GM12878 (cell line): ENCODE measurements around the gene SPDYA. TPM values are rescaled to one million over a fixed set of nuclear protein-coding genes. Genes with fewer than 3 reads are reported as not detected.

Source experiments
- ATAC-seq: fragments of 200-7000 bp; cut with Tn5 transposase; 3 replicates; pipeline ENCODE4 v1.9.1; 2020; ENCODE audit warnings: mild to moderate bottlenecking, moderate library complexity
- BruUV-seq: library from RNA; stranded (reverse); fragments of 400-500 nt; replicated peaks from 2 replicates; lab custom pipeline; 2021; lab: Mats Ljungman, UMichigan
- CTCF ChIA-PET: fragments of 300-600 bp; sonication (Branson Sonifier 250); formaldehyde crosslinking; extraction: SDS; loops from one replicate; lab custom pipeline; 2021; ENCODE audit warnings: inconsistent platforms; lab: Yijun Ruan, JAX
- POLR2A ChIA-PET: fragments of 350-600 bp; formaldehyde crosslinking; extraction: SDS; loops from one replicate; lab custom pipeline; 2021; ENCODE audit warnings: inconsistent platforms; lab: Charles Lee
- RAD21 ChIA-PET: fragments of 300-600 bp; sonication (Branson Sonifier 250); formaldehyde crosslinking; loops from one replicate; lab custom pipeline; 2023; ENCODE audit warnings: antibody characterized with exemption; ENCODE audit not compliant: unreplicated experiment; lab: Charles Lee
- SMC1A ChIA-PET: fragments of 300-600 bp; sonication (Branson Sonifier 250); formaldehyde crosslinking; loops from one replicate; lab custom pipeline; 2023; ENCODE audit not compliant: unreplicated experiment, uncharacterized antibody; lab: Charles Lee
- DNase-seq: peaks from one replicate; pipeline ENCODE4 v3.0.0-alpha.2; 2011; ENCODE audit warnings: low read depth, low spot score
- FAIRE-seq: peaks from 3 replicates; lab custom pipeline; 2011; peaks lifted over from hg19 to GRCh38; lab: Jason Lieb, UNC
- H2AFZ ChIP-seq: 2 replicates; pipeline ENCODE4 v1.6.0; 2011; ENCODE audit warnings: low read depth, low read length, control low read depth; ENCODE audit not compliant: control insufficient read depth
- H3K27ac ChIP-seq: 2 replicates; pipeline ENCODE4 v1.5.1; 2011; ENCODE audit warnings: control low read depth; ENCODE audit not compliant: control insufficient read depth, insufficient read depth
- H3K27me3 ChIP-seq, 2 experiments: replicated peaks in 1 of 2; 2 replicates each; pipeline versions ENCODE4 v1.6.0 to v1.6.1; 2011; ENCODE audit warnings: low read length in 1 of 2; ENCODE audit not compliant: control insufficient read depth in 2 of 2, insufficient read depth in 2 of 2
- H3K36me3 ChIP-seq, 2 experiments: 2 replicates each; pipeline ENCODE4 v1.5.1; 2011; ENCODE audit warnings: low read length in 1 of 2; ENCODE audit not compliant: control insufficient read depth in 2 of 2, insufficient read depth in 2 of 2
- H3K4me1 ChIP-seq: 2 replicates; pipeline ENCODE4 v1.6.1; 2011; ENCODE audit warnings: mild to moderate bottlenecking, low read length, moderate library complexity, mixed read lengths; ENCODE audit not compliant: control insufficient read depth, insufficient read depth
- H3K4me2 ChIP-seq: 2 replicates; pipeline ENCODE4 v1.6.0; 2011; ENCODE audit warnings: control low read depth; ENCODE audit not compliant: control insufficient read depth, insufficient read depth
- H3K4me3 ChIP-seq: fragments of 200-600 bp; sonication (generic); 2 replicates; pipeline ENCODE4 v1.5.1; 2016
- H3K79me2 ChIP-seq: 2 replicates; pipeline ENCODE4 v1.6.0; 2011; ENCODE audit warnings: low read length; ENCODE audit not compliant: control insufficient read depth, insufficient read depth
- H3K9ac ChIP-seq: 2 replicates; pipeline ENCODE4 v1.8.0; 2011; ENCODE audit warnings: low read length, control low read depth, mixed read lengths; ENCODE audit not compliant: control insufficient read depth, insufficient read depth
- H3K9me3 ChIP-seq: replicated peaks from 3 replicates; pipeline ENCODE4 v1.5.1; 2011; ENCODE audit warnings: mild to moderate bottlenecking, low read length; ENCODE audit not compliant: control insufficient read depth, insufficient read depth
- H4K20me1 ChIP-seq: 2 replicates; pipeline ENCODE4 v1.6.0; 2011; ENCODE audit not compliant: control insufficient read depth, insufficient read depth
- CUX1 ChIP-seq: IDR thresholded peaks from 2 replicates; pipeline ENCODE4 v1.6.1; 2012; ENCODE audit warnings: improper control_type of control experiment, low read depth, low read length; ENCODE audit not compliant: insufficient replicate concordance
- HDGF ChIP-seq: fragments of 450-650 bp; IDR thresholded peaks from 2 replicates; pipeline ENCODE4 v1.6.1; 2016; ENCODE audit warnings: antibody characterized with exemption
- JUNB ChIP-seq: IDR thresholded peaks from 2 replicates; pipeline ENCODE4 v1.6.1; 2016; ENCODE audit warnings: antibody characterized with exemption, mild to moderate bottlenecking
- MTA2 ChIP-seq: fragments of 450-650 bp; IDR thresholded peaks from 2 replicates; pipeline ENCODE4 v1.6.1; 2016; ENCODE audit warnings: low read depth, mild to moderate bottlenecking, moderate library complexity
- MXI1 ChIP-seq: fragments of 150-350 bp; IDR thresholded peaks from 2 replicates; pipeline ENCODE4 v1.6.1; 2011; ENCODE audit warnings: low read depth, mild to moderate bottlenecking, inconsistent platforms, low read length, improper control_type of control experiment
- NFXL1 ChIP-seq: fragments of 450-650 bp; IDR thresholded peaks from 2 replicates; pipeline ENCODE4 v1.6.1; 2017; ENCODE audit warnings: antibody characterized with exemption, mild to moderate bottlenecking, borderline replicate concordance
- PAX8 ChIP-seq: fragments of 450-650 bp; IDR thresholded peaks from 2 replicates; pipeline ENCODE4 v1.6.1; 2017; ENCODE audit warnings: mild to moderate bottlenecking, moderate library complexity
- POLR2AphosphoS2 ChIP-seq: IDR thresholded peaks from 2 replicates; pipeline ENCODE4 v1.6.1; 2011; ENCODE audit warnings: low read depth, mild to moderate bottlenecking, low read length, improper control_type of control experiment, moderate library complexity
- SREBF1 ChIP-seq: IDR thresholded peaks from 2 replicates; pipeline ENCODE4 v1.6.1; 2012; ENCODE audit warnings: mild to moderate bottlenecking, low read length
- TBL1XR1 ChIP-seq: IDR thresholded peaks from 2 replicates; pipeline ENCODE4 v1.6.1; 2012; ENCODE audit warnings: low read depth, low read length, improper control_type of control experiment
- ZNF207 ChIP-seq: fragments of 450-650 bp; IDR thresholded peaks from 2 replicates; pipeline ENCODE4 v1.6.1; 2014; ENCODE audit warnings: antibody characterized with exemption, mild to moderate bottlenecking, borderline replicate concordance
- ZSCAN29 ChIP-seq: fragments of 450-650 bp; IDR thresholded peaks from 2 replicates; pipeline ENCODE4 v1.6.1; 2017; ENCODE audit warnings: mild to moderate bottlenecking, moderate library complexity
- WGBS: methylation state at CpG from one replicate; pipeline ENCODE4 v1.1.6; 2016; ENCODE audit warnings: low lambda C conversion rate; ENCODE audit not compliant: insufficient replicate concordance, insufficient coverage; ENCODE audit errors: missing lambda C conversion rate; 5-methylcytosine and 5-hydroxymethylcytosine counted together
- in situ Hi-C: fragments of 300-500 bp; cut with MboI; formaldehyde crosslinking; loops from 9 replicates; pipeline ENCODE4 v1.14.3; 2018; ENCODE audit warnings: mixed read lengths
- intact Hi-C: fragments of 100-400 bp; cut with micrococcal nuclease; formaldehyde crosslinking; loops from one replicate; pipeline ENCODE4 v1.14.2; 2022; ENCODE audit not compliant: unreplicated experiment
- polyA plus RNA-seq, 11 experiments: library from polyadenylated mRNA; depleted of rRNA in 4 of 11; unstranded in 6 of 11; stranded (reverse) in 5 of 11; fragments of >200 nt; fragmentation: Nextera tagmentation in 4 of 11; fragmentation: Illumina TruSeq in 1 of 11; extraction: Ambion mirVana in 4 of 11; extraction: Trizol in 1 of 11; gene quantifications; 1 replicate in 1 of 11; 2 replicates in 10 of 11; pipeline versions ENCODE4 v1.2.1 to v1.2.3, GENCODE V29; 2011 to 2016; ENCODE audit warnings: inconsistent platforms in 2 of 11, missing spikeins in 2 of 11, low read depth in 1 of 11
- total RNA-seq, 4 experiments: library from RNA; depleted of rRNA in 3 of 4; stranded (reverse); fragments of >200 nt in 3 of 4; fragmentation: Illumina TruSeq in 1 of 4; extraction: Trizol in 1 of 4; gene quantifications; 2 replicates each; pipeline versions ENCODE4 v1.2.1 to v1.2.3, GENCODE V29; 2013 to 2021
- TF ChIP-seq, protein P1 (sequence below): fragments of 450-650 bp; IDR thresholded peaks from 2 replicates; pipeline ENCODE4 v1.6.1; 2017; ENCODE audit warnings: borderline replicate concordance

SPDYA gene
- total and polyA plus RNA-seq, 10 of the 15 experiments (the other 5 are each of a cell fraction or from before 2014, with no cell fraction given): 0.12 to 2.4 (median 0.50) TPM

DNA sequence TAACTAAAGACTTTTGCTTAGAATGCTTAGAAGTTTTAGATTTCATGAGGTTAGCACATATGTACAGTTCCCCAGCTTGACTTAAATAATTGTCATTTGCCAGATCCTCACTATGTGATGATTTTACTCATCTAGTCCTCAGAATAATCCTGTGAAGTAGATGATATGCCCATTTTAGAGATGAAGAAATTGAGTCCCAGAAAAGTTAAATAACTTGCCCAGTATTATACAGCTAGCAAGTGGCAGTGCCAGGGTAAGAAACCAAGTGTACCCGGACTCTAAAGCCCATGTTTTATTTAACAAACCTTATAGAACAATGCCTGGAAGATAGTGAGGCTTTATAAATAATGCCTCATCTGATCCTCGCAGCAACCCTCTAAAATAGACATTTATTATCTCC lies 28.3 kb downstream of the SPDYA start:
- SMC1A ChIA-PET: no interaction called here
- no TSS peak for BruUV-seq
- POLR2A ChIA-PET: interaction anchor here (1.0 kb wide), 1 partner anchor 12 kb away, joined by 6 read pairs; no protein-coding TSS in a partner anchor
- intact Hi-C loops (no loop called here), in situ Hi-C loops (no loop called here)
- no peaks in the 10 kb centered on the region for H3K36me3 ChIP-seq
- H3K79me2 ChIP-seq: no peaks in the 10 kb centered on the region
- FAIRE-seq (no peak), ATAC-seq (no peak), DNase-seq (no peak)
- no peak overlapping the region for H3K4me3 ChIP-seq
- no peak overlapping the region for H3K4me2 ChIP-seq
- H3K27ac ChIP-seq: no peak overlapping the region
- CTCF ChIA-PET: no interaction called here
- no peaks in the 10 kb centered on the region for H3K9me3 ChIP-seq
- H3K9ac ChIP-seq: no peak overlapping the region
- TF ChIP-seq POLR2AphosphoS2 (no peak), TBL1XR1 (no peak), PAX8 (no peak)
- H2AFZ ChIP-seq: no peak overlapping the region
- RAD21 ChIA-PET: no interaction called here
- H3K4me1 ChIP-seq: no peaks in the 10 kb centered on the region
- no peaks in the 10 kb centered on the region for H3K27me3 ChIP-seq
- WGBS: 97% methylated on average over 2 of the region's 2 CpGs
- H4K20me1 ChIP-seq: no peaks in the 10 kb centered on the region

GRCh38 chr2:28842042-28842441 lies 31.4 kb downstream of the SPDYA start:
- RAD21 ChIA-PET: no interaction called here
- TF ChIP-seq NFXL1 (no peak), ZNF207 (no peak), CUX1 (no peak), JUNB (no peak), ZSCAN29 (no peak), HDGF (no peak), MXI1 (no peak), MTA2 (no peak), SREBF1 (no peak)
- TF ChIP-seq, protein P1, sequence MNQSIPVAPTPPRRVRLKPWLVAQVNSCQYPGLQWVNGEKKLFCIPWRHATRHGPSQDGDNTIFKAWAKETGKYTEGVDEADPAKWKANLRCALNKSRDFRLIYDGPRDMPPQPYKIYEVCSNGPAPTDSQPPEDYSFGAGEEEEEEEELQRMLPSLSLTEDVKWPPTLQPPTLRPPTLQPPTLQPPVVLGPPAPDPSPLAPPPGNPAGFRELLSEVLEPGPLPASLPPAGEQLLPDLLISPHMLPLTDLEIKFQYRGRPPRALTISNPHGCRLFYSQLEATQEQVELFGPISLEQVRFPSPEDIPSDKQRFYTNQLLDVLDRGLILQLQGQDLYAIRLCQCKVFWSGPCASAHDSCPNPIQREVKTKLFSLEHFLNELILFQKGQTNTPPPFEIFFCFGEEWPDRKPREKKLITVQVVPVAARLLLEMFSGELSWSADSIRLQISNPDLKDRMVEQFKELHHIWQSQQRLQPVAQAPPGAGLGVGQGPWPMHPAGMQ: no peak

More at GRCh38 chr2:28842042-28842441, 31.4 kb downstream of the SPDYA start:
- Histone ChIP-seq H3K9me3 (no peaks in the 10 kb centered on the region), H3K9ac (no peak overlapping the region), H4K20me1 (no peaks in the 10 kb centered on the region), H2AFZ (no peak overlapping the region), H3K79me2 (no peaks in the 10 kb centered on the region), H3K27ac (no peak overlapping the region), H3K27me3 (no peaks in the 10 kb centered on the region), H3K4me1 (no peaks in the 10 kb centered on the region), H3K36me3 (no peaks in the 10 kb centered on the region), H3K4me2 (no peak overlapping the region), H3K4me3 (no peak overlapping the region)
- no peak for DNase-seq
- POLR2A ChIA-PET: no interaction called here
- in situ Hi-C loops (no loop called here), intact Hi-C loops (no loop called here)
- no peak for FAIRE-seq
- CTCF ChIA-PET: no interaction called here
- SMC1A ChIA-PET: interaction anchor here (0.6 to 1.0 kb wide), 2 partner anchors 18 to 34 kb away, joined by 3 read pairs; no protein-coding TSS in a partner anchor
- no peak for ATAC-seq
- 67% methylated on average over 3 of the region's 3 CpGs for WGBS
- BruUV-seq: no TSS peak
